Measurements from ENCODE around the gene GRB14.

GRCh38 chr2:164593959-164594358, 27.3 kb downstream of the GRB14 start:
- TF ChIP-seq CTCF (IDR thresholded peaks at IDR 0.05; ENCODE audit: insufficient read depth, low read length), result no peak
- TF ChIP-seq POLR2AphosphoS5 (IDR thresholded peaks at IDR 0.05; ENCODE audit: low read depth), result no peak
- no peak for TF ChIP-seq SPI1 (IDR thresholded peaks at IDR 0.05; ENCODE audit: borderline replicate concordance, low read depth)
- no peak for TF ChIP-seq GABPA (IDR thresholded peaks at IDR 0.05; ENCODE audit: low read depth)
- TF ChIP-seq, protein P1, sequence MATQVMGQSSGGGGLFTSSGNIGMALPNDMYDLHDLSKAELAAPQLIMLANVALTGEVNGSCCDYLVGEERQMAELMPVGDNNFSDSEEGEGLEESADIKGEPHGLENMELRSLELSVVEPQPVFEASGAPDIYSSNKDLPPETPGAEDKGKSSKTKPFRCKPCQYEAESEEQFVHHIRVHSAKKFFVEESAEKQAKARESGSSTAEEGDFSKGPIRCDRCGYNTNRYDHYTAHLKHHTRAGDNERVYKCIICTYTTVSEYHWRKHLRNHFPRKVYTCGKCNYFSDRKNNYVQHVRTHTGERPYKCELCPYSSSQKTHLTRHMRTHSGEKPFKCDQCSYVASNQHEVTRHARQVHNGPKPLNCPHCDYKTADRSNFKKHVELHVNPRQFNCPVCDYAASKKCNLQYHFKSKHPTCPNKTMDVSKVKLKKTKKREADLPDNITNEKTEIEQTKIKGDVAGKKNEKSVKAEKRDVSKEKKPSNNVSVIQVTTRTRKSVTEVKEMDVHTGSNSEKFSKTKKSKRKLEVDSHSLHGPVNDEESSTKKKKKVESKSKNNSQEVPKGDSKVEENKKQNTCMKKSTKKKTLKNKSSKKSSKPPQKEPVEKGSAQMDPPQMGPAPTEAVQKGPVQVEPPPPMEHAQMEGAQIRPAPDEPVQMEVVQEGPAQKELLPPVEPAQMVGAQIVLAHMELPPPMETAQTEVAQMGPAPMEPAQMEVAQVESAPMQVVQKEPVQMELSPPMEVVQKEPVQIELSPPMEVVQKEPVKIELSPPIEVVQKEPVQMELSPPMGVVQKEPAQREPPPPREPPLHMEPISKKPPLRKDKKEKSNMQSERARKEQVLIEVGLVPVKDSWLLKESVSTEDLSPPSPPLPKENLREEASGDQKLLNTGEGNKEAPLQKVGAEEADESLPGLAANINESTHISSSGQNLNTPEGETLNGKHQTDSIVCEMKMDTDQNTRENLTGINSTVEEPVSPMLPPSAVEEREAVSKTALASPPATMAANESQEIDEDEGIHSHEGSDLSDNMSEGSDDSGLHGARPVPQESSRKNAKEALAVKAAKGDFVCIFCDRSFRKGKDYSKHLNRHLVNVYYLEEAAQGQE (IDR thresholded peaks at IDR 0.05; ENCODE audit: insufficient replicate concordance, low read depth), result no peak

All from HL-60 (cell line).